HL-60/S4 treated with retinoic acid at 250 ng/mL for 4 days and 3 days (cell line): ENCODE results near the gene SH3YL1.
"Not testable (repeated sequence)": the region's sequence is repeated elsewhere in the genome, so short reads cannot be mapped to it uniquely, and the experiment has no call there.

Experiments
- in situ Hi-C: fragments of 300-500 bp; cut with MboI; formaldehyde crosslinking; loops from 2 replicates; pipeline ENCODE4 v1.7.0; 2022; ENCODE audit warnings: low sequenced_read_pairs

SH3YL1 gene

DNA sequence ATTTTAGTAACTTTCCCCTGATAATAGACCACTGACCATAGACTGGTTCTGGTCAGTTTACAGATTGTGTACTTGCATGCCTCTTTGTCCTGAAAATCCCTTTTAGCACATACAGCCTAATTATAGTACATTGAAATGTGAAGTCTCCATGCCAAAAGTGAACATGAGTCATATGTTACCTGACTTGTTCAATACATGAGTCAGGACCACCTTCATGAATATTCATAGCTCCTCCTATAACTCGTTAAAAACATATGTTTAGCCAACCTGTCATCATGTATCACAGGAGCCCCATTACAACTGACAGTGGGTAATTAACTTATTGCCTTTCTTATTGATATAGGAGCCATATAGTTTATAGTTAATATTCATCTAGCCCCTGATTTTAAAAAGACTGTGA lies 78.6 kb downstream of the SH3YL1 start:
- in situ Hi-C loops, result no loop called here

GRCh38 chr2:184695-185094 lies 79.1 kb downstream of the SH3YL1 start:
- in situ Hi-C loops, result no loop called here

- in situ Hi-C loops, result no loop called here
Observed at GRCh38 chr2:182509-183122, 81.2 kb downstream of the SH3YL1 start.

- in situ Hi-C loops, result no loop called here
Observed at GRCh38 chr2:180311-180710, 83.5 kb downstream of the SH3YL1 start.

DNA sequence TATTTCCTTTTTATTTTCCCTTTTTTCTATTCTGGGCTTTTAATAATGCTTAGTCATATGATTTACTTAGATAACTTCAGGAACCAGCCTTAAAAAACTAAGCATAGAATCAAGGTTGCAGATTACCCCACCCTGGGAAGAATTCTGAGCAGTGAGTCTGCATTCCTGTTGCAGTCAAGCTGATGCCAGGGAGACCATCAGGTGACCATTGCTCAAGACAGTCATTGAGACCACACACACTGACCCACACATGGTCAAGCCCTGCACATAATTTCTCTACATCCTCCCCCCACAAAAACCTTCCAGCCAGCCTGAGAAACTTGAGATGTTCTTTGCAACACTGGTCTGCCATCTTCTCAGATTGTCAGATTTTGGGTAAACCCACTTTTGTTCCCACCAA lies 83.9 kb downstream of the SH3YL1 start:
- in situ Hi-C loops, result no loop called here

- in situ Hi-C loops, result no loop called here
Observed at GRCh38 chr2:177733-178132, 86.1 kb downstream of the SH3YL1 start.

DNA sequence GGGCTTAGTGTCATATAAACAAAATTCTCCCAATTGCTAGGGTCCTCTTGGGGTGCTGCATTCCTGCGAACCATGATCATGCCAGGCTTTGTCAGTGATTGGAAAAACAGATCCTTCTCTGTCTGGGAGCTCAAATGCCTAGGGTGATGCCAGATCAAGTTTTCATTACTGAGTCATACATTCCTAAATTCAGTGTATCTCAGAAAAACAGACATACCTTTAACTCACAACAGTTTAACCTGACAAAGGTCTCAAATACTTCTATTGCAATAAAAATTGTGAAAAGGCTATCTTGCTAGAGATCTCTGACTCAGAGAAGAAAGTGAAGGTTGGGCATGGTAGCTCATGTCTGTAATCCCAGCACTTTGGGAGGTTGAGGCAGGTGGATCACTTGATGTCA lies 86.9 kb downstream of the SH3YL1 start:
- in situ Hi-C loops, result no loop called here

- in situ Hi-C loops, result no loop called here
Observed at GRCh38 chr2:175880-176820, 87.7 kb downstream of the SH3YL1 start.

- in situ Hi-C loops, result no loop called here
Observed at GRCh38 chr2:175161-175786, 88.6 kb downstream of the SH3YL1 start.

GRCh38 chr2:172120-172519 lies 91.7 kb downstream of the SH3YL1 start:
- in situ Hi-C loops, result not testable (repeated sequence)

DNA sequence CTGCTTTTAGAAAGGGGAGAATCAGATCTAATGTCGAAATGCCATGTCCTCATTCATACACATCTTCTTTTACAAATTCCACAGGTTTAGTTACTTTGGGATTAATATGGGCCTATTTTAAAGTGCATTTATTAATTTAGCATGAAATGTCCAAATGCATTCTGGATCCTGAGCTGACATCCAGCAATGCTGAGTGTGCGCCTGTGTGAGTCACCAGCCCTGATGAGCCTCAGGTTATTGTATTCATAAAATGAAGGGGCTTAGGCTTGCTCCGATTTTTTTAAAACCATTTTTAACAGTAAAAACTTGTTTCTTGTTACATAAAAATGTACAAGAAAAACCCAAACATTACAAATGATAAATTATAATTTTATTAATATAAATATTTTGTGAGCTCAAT lies 94.1 kb downstream of the SH3YL1 start:
- in situ Hi-C loops, result no loop called here
